Measurements from ENCODE around the gene FMC1. TPM values are rescaled to one million over a fixed set of nuclear protein-coding genes. Genes with fewer than 3 reads are reported as not detected.

Gene FMC1
- polyA plus RNA-seq, 3 donors = 10.3 to 39.4 (median 39.0) TPM

- H3K4me1 Mint-ChIP-seq = peaks cover 26% of the 10 kb centered on the region
- no CpG with 5 or more reads among the region's 3 CpGs for WGBS (ENCODE audit: insufficient coverage)
- H3K27me3 Mint-ChIP-seq (ENCODE audit: low read depth in 3 of 3) = no peaks in the 10 kb centered on the region
- H3K4me1 ChIP-seq (ENCODE audit: control insufficient read depth in 1 of 2, insufficient read depth in 2 of 2, low read length in 2 of 2) = peaks cover 15 to 40% of the 10 kb centered on the region in 2 donors
- H3K4me2 ChIP-seq (replicated peaks; ENCODE audit: extremely low read depth, low read length, poor library complexity, severe bottlenecking) = peak overlapping the region; percentile 97
- H3K36me3 ChIP-seq (replicated peaks in 1 of 2; ENCODE audit: control insufficient read depth in 1 of 2, insufficient read depth in 2 of 2, low read length in 2 of 2) = peaks cover 10 to 36% of the 10 kb centered on the region in 2 donors
- peak overlapping the region in 1 of 3 experiments; percentile 93 for H3K4me3 ChIP-seq (replicated peaks in 1 of 3; ENCODE audit: low read depth in 2 of 3, low read length in 3 of 3)
- no peak overlapping the region for H2AFZ ChIP-seq (ENCODE audit: insufficient read depth, low read depth, low read length, poor library complexity, severe bottlenecking)
- peak overlapping the region; percentile 93 for H3K9ac ChIP-seq (ENCODE audit: insufficient read depth, low read length, poor library complexity, severe bottlenecking)
- H4K20me1 ChIP-seq (ENCODE audit: insufficient read depth, low read length) = peaks cover 54% of the 10 kb centered on the region
- H3K9me3 ChIP-seq (replicated peaks in 1 of 2; ENCODE audit: control insufficient read depth in 1 of 2, insufficient read depth in 1 of 2, low read length in 2 of 2) = no peaks in the 10 kb centered on the region
- H3K79me2 ChIP-seq (ENCODE audit: insufficient read depth, low read length) = peaks cover 85% of the 10 kb centered on the region
- intact Hi-C loops (cut with micrococcal nuclease) = loop anchor here (2.0 to 10.0 kb wide), 2 partner anchors 21 to 1113 kb away; partner anchors contain the start of genes FMC1 (in 1 of the 2) and MKRN1 (in 1 of the 2)
- H3K4me3 Mint-ChIP-seq = peak overlapping the region in 1 of 2 donors; percentile 49
- H3K27me3 ChIP-seq (ENCODE audit: control insufficient read depth in 2 of 2, insufficient read depth in 2 of 2, low read length in 2 of 2) = no peaks in the 10 kb centered on the region
- no peaks in the 10 kb centered on the region for H3K9me3 Mint-ChIP-seq
- DNase-seq = no peak
- no peak for TF ChIP-seq CTCF (IDR thresholded peaks at IDR 0.05)
- peaks cover 14 to 18% of the 10 kb centered on the region in 2 donors for H3K36me3 Mint-ChIP-seq
- peak overlapping the region in 1 of 2 donors; percentile 94 for H3K27ac ChIP-seq (ENCODE audit: low read depth in 1 of 2, low read length in 2 of 2)
- peak overlapping the region in 1 of 7 donors; percentile 98 for H3K27ac Mint-ChIP-seq
Measured at GRCh38 chr7:139361523-139361922, 20.4 kb downstream of the FMC1 start.

GRCh38 chr7:139362302-139362701, 21.2 kb downstream of the FMC1 start:
- H4K20me1 ChIP-seq (ENCODE audit: insufficient read depth, low read length) = peaks cover 60% of the 10 kb centered on the region
- no peak overlapping the region for H3K4me3 ChIP-seq (replicated peaks in 1 of 3; ENCODE audit: low read depth in 2 of 3, low read length in 3 of 3)
- DNase-seq = no peak
- Mint-ChIP-seq H3K4me3 (no peak overlapping the region), H3K27ac (no peak overlapping the region), H3K4me1 (peaks cover 26% of the 10 kb centered on the region), H3K36me3 (peaks cover 14 to 18% of the 10 kb centered on the region in 2 donors), H3K9me3 (no peaks in the 10 kb centered on the region), H3K27me3 (ENCODE audit: low read depth in 3 of 3) (no peaks in the 10 kb centered on the region)
- no peak for TF ChIP-seq CTCF (IDR thresholded peaks at IDR 0.05)
- H3K27ac ChIP-seq (ENCODE audit: low read depth in 1 of 2, low read length in 2 of 2) = no peak overlapping the region
- H3K79me2 ChIP-seq (ENCODE audit: insufficient read depth, low read length) = peaks cover 85% of the 10 kb centered on the region
- no peaks in the 10 kb centered on the region for H3K27me3 ChIP-seq (ENCODE audit: control insufficient read depth in 2 of 2, insufficient read depth in 2 of 2, low read length in 2 of 2)
- H3K9me3 ChIP-seq (replicated peaks in 1 of 2; ENCODE audit: control insufficient read depth in 1 of 2, insufficient read depth in 1 of 2, low read length in 2 of 2) = no peaks in the 10 kb centered on the region
- no CpG with 5 or more reads among the region's 3 CpGs for WGBS (ENCODE audit: insufficient coverage)
- no peak overlapping the region for H2AFZ ChIP-seq (ENCODE audit: insufficient read depth, low read depth, low read length, poor library complexity, severe bottlenecking)
- peaks cover 12 to 39% of the 10 kb centered on the region in 2 donors for H3K36me3 ChIP-seq (replicated peaks in 1 of 2; ENCODE audit: control insufficient read depth in 1 of 2, insufficient read depth in 2 of 2, low read length in 2 of 2)
- peaks cover 15 to 40% of the 10 kb centered on the region in 2 donors for H3K4me1 ChIP-seq (ENCODE audit: control insufficient read depth in 1 of 2, insufficient read depth in 2 of 2, low read length in 2 of 2)
- H3K4me2 ChIP-seq (replicated peaks; ENCODE audit: extremely low read depth, low read length, poor library complexity, severe bottlenecking) = no peak overlapping the region
- H3K9ac ChIP-seq (ENCODE audit: insufficient read depth, low read length, poor library complexity, severe bottlenecking) = no peak overlapping the region
- intact Hi-C loops (cut with micrococcal nuclease) = loop anchor here in 1 of 2 donors (10.0 kb wide), 1 partner anchor 1112 kb away; the partner anchor contains the start of gene MKRN1

Measured in CD14-positive monocyte (primary cell).